RCC 7860 (cell line): Measurements from ENCODE around the gene MSI1.

Source experiments
- DNase-seq: peaks from one replicate; pipeline ENCODE4 v3.0.0-alpha.2; 2015; ENCODE audit warnings: low spot score
- FAIRE-seq: peaks from 2 replicates; lab custom pipeline; 2012; peaks lifted over from hg19 to GRCh38; lab: Jason Lieb, UNC

Gene MSI1

GRCh38 chr12:120368789-120369602 is at the start of gene MSI1:
TSS of gene MSI1 (minus strand) at chr12:120369164. CDS start at chr12:120369091, 73 bp downstream.
- no peak for DNase-seq
- FAIRE-seq: no peak

- no peak for FAIRE-seq
- DNase-seq: no peak
These were observed 49.1 kb upstream of the MSI1 start for GRCh38 chr12:120417917-120418580.

- FAIRE-seq: no peak
These were observed 47.7 kb upstream of the MSI1 start for GRCh38 chr12:120416490-120417216.

GRCh38 chr12:120413901-120414695 is 45.1 kb upstream of the MSI1 start:
- FAIRE-seq: no peak
- no peak for DNase-seq

More at GRCh38 chr12:120416490-120417216, 47.7 kb upstream of the MSI1 start:
- no peak for DNase-seq

- FAIRE-seq: no peak
- no peak for DNase-seq
These were observed 43.5 kb upstream of the MSI1 start for GRCh38 chr12:120412421-120412820.

GRCh38 chr12:120408771-120409170 is 39.8 kb upstream of the MSI1 start:
- DNase-seq: no peak
- FAIRE-seq: no peak

- DNase-seq (no peak), FAIRE-seq (no peak)
These were observed 37.6 kb upstream of the MSI1 start for GRCh38 chr12:120406553-120406952.

GRCh38 chr12:120406069-120406468 is 37.1 kb upstream of the MSI1 start:
- FAIRE-seq (no peak), DNase-seq (no peak)

- no peak for FAIRE-seq
- no peak for DNase-seq
These were observed 35.3 kb upstream of the MSI1 start for GRCh38 chr12:120404271-120404670.

- FAIRE-seq: no peak
These were observed 34.9 kb upstream of the MSI1 start for GRCh38 chr12:120403869-120404268.

GRCh38 chr12:120402217-120402616 is 33.3 kb upstream of the MSI1 start:
- no peak for FAIRE-seq
- no peak for DNase-seq

More at GRCh38 chr12:120403869-120404268, 34.9 kb upstream of the MSI1 start:
- DNase-seq: no peak

- no peak for FAIRE-seq
- no peak for DNase-seq
These were observed 30.6 kb upstream of the MSI1 start for GRCh38 chr12:120399531-120399930.

GRCh38 chr12:120397824-120398540 is 29.0 kb upstream of the MSI1 start:
- DNase-seq: no peak
- no peak for FAIRE-seq

GRCh38 chr12:120394483-120395367 is 25.8 kb upstream of the MSI1 start:
- FAIRE-seq: no peak

GRCh38 chr12:120390540-120391120 is 21.7 kb upstream of the MSI1 start:
- DNase-seq (no peak), FAIRE-seq (no peak)

More at GRCh38 chr12:120394483-120395367, 25.8 kb upstream of the MSI1 start:
- no peak for DNase-seq

- FAIRE-seq (no peak), DNase-seq (no peak)
These were observed 19.9 kb upstream of the MSI1 start for GRCh38 chr12:120388691-120389481.

GRCh38 chr12:120381752-120382419 is 12.9 kb upstream of the MSI1 start:
- no peak for FAIRE-seq
- DNase-seq: no peak
